HG03175 (cell line): Measurements from ENCODE around the gene TLE3.

Source experiments
- ATAC-seq: cut with Tn5 transposase; IDR thresholded peaks from one replicate; pipeline ENCODE4 v1.9.1; 2021; ENCODE audit warnings: mild to moderate bottlenecking, moderate library complexity; ENCODE audit not compliant: unreplicated experiment

The TLE3 gene

DNA sequence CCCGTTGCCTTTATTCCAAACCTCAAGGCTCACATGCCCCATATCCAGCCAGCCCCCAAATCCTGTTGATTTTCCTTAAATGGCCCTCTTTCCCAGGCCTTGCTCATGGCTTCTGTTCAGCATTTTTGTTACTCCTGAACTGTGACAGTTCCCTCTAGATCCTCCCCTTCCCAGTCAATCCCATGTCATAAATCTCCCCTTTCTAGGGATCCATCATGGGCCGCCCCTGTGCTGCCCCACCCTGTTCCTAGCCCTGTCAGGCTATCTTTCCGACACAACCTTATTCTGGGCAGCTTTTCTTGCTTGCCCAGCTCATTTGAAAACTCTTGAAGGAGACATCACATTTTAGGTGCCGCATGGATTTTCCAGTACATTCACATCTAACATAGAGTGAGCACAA, 84.8 kb downstream of the TLE3 start:
- no peak for ATAC-seq

GRCh38 chr15:70008697-70009290, 88.9 kb downstream of the TLE3 start:
- ATAC-seq: no peak

GRCh38 chr15:70006259-70007147, 91.2 kb downstream of the TLE3 start:
- ATAC-seq: no peak

DNA sequence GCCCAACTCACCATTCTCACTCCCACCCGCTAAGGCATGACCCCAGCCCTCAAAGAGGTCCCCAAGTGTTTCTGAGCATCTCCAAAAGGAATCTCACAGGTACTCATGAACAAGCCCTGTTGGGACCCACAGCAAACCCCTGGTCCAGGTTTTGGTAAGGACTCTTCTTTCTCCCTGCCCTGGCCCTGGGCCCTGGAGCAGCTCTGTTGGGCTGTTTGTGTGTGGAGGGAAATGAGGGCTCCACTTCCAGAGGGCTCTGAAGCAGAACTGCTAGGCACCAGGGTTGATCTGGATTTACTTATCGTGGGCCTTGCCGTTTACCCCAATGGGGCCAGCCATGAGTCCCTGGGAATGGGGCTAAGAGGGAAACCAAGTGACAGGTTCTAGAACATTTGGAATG, 92.9 kb downstream of the TLE3 start:
- ATAC-seq: no peak

DNA sequence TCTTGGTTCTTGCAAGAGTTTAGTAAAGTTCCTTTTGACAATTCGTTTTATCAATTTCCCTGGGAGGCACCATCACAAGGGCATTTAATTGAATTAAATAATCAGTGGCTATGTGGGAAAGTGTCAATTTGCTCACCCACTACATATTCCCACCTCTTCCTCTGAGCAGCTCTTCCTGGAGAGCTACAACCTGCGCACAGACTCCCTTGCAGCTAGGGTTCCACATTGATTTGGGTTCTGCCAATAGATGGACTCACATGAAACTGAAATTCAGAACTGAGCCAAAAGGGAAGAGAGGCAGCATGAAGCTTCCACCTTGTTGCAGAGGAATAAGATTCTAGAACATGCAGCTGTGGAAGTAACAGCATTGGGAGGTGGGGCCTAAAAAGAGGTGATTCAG, 94.8 kb downstream of the TLE3 start:
- ATAC-seq: no peak

DNA sequence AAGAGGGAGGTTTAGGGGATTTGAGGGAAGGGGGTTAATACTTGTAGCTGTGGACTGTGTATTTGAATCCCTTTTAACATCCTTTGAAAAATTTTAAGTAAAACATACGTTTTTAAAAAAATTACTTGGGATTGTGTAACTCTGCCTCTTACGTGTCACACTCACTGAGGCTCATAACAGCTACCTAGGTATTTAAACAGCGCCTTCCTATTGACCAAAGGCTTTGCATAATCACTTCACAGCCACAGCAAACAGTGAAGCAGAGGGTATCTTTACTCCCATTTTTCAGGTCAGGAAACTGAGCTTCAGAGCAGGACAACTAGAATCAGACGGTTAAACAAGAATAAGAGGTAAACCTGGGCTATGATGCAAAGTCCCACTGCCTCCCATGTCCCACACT, 95.9 kb downstream of the TLE3 start:
- ATAC-seq: no peak

GRCh38 chr15:69999392-70000085, 98.2 kb downstream of the TLE3 start:
- no peak for ATAC-seq

DNA sequence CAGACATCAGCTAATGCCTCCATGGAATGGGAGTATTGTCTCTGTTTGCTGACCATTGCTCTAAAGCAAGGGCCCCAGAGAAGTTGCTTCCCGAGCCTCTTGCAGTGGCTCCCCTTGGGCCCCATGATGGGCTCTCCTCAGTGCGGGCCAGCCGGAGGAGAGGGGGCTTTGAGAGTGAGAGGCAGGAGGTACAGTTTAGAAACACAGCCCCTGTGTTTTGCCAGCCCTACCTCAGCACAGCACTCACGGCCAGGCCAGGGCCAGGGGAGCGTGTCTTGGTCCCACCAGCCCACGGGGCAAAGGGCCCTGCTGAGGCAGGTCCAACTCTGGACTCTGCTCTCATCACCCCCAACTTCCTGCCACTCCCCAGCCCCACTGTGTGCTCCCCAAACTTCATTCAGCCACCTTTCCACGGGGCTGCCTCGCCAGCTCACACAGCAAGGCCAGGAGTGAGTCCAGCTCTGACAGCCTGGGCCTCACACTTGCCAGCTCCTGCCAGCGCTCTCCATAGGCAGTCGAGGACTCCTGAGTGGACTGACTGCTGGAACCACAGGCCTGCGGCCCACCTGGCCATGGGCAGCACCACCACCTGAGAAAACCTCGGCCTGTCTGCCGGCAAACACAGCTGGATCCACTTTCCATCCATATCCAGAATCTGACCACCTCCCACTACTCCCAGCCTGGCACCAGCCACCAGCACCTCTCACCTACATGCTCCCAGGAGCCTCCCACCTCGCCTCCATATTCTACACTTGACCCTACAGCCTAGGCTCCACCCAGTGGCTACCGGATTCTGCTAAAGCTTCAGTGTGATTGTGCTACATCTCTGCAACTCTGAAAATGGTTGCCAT, 99.0 kb downstream of the TLE3 start:
- no peak for ATAC-seq

- ATAC-seq: no peak
Measured at GRCh38 chr15:69997813-69998212, 99.9 kb downstream of the TLE3 start.
